Mononuclear cell (primary cell): ENCODE results near the gene MAGI1. TPM values are rescaled to one million over a fixed set of nuclear protein-coding genes. Genes with fewer than 3 reads are reported as not detected.

Experiments used
- H3K27me3 ChIP-seq: 2 replicates; pipeline ENCODE4 v1.6.0; 2011; ENCODE audit warnings: low read length, control low read depth; ENCODE audit not compliant: insufficient read depth
- H3K4me1 ChIP-seq: 2 replicates; pipeline ENCODE4 v1.5.1; 2011; ENCODE audit warnings: mild to moderate bottlenecking, low read length, control low read depth; ENCODE audit not compliant: insufficient read depth
- H3K4me3 ChIP-seq: 2 replicates; pipeline ENCODE4 v1.5.1; 2011; ENCODE audit warnings: mild to moderate bottlenecking, low read length, moderate library complexity
- H3K9me3 ChIP-seq: 2 replicates; pipeline ENCODE4 v1.5.1; 2011; ENCODE audit warnings: low read depth, mild to moderate bottlenecking, control low read depth, low read length
- total RNA-seq: library from RNA; depleted of rRNA; stranded (reverse); fragments of >200 nt; gene quantifications from one replicate; pipeline ENCODE4 v1.2.3, GENCODE V29; 2012

Gene MAGI1
- total RNA-seq, 1 donor, result not detected

DNA sequence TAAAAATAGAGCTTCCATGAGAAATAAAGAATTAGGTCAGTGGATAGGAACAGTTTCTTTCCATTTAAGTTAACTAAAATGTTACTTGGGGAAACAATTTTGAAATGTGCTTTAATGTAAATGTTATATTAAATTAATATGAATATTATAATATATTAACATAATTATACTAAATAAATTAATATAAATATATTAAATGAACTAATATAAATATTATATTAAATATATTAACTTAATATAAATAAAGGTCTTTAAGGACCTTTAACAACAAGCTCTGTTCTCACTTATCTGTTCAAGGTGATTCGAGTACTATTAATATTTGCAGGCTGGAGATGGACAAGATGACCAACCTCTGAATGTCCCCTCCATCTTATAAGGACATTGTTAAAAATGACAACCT lies 100.6 kb downstream of the MAGI1 start:
- no peaks in the 10 kb centered on the region for H3K4me1 ChIP-seq
- no peak overlapping the region for H3K4me3 ChIP-seq
- no peaks in the 10 kb centered on the region for H3K27me3 ChIP-seq
- H3K9me3 ChIP-seq, result no peaks in the 10 kb centered on the region

DNA sequence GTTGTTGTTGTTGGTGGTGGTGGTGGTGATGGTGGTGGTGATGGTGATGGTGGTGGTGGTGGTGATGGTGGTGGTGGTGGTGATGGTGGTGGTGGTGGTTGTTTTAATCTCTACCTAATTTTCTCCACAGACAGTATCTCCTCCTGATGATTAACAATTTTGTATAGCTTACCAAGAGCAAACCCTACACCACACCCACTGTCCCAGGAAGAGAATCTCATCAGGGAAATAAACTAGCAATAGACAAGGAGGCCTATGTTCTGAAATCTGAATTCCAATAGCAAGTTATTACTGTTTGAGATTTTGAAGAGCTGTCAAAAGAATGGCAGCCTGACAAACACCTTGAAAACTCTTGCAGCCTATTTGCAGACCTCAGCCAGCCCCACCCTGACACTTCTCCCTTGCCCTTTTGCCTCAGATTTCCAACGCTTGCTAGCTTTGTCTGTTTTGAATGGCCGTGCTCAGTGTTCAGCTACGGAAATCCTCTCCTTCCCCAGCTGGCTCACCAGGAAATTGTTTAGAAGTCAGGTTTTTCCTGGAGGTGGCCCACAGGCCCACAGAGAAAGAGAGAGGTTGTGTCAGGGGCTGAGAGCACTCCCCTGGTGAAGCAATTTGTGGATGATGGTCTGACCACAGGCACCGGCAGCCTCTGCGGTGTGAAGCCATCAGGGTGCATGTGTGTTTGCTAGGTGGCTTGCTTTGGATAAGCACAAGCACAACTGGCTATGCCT lies 101.6 kb downstream of the MAGI1 start:
- H3K4me3 ChIP-seq, result no peak overlapping the region
- H3K4me1 ChIP-seq, result no peaks in the 10 kb centered on the region
- no peaks in the 10 kb centered on the region for H3K27me3 ChIP-seq
- no peaks in the 10 kb centered on the region for H3K9me3 ChIP-seq

DNA sequence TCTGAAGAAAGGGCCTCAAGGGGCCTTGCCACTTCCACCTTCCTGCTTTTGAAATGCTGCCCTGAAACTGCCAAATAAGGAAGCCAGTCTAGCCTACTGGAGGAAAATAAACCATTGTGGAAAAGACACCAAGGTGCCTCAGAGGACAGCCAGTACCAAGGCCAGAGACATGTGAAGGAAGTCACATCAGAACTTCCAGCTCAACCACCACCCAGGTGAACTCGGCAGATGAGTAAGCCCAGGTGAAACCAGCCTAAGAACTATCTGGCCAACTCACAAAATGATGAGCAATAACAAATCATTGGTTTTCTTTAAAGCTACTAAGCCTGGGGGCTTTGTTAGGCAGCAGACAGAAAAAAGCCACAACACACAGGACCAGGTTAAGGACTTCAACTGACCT lies 103.0 kb downstream of the MAGI1 start:
- no peaks in the 10 kb centered on the region for H3K27me3 ChIP-seq

DNA sequence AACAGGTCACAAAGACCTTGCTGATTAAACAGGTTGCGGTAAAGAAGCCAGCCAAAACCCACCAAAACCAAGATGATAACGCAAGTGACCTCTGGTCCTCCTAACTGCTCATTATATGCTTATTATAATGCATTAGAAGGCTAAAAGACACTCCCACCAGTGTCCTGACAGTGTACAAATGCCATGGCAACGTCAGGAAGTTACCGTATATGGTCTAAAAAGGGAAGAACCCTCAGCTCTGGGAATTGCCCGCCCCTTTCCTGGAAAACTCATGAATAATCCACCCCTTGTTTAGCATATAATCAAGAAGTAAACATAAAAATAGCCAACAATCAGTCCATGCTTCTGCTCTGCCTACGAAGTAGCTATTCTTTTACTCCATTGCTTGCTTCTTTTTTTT lies 108.1 kb downstream of the MAGI1 start:
- Histone ChIP-seq H3K4me3 (no peak overlapping the region), H3K27me3 (no peaks in the 10 kb centered on the region), H3K4me1 (no peaks in the 10 kb centered on the region), H3K9me3 (no peaks in the 10 kb centered on the region)

More for the DNA sequence above, 103.0 kb downstream of the MAGI1 start:
- no peak overlapping the region for H3K4me3 ChIP-seq
- no peaks in the 10 kb centered on the region for H3K4me1 ChIP-seq
- no peaks in the 10 kb centered on the region for H3K9me3 ChIP-seq

DNA sequence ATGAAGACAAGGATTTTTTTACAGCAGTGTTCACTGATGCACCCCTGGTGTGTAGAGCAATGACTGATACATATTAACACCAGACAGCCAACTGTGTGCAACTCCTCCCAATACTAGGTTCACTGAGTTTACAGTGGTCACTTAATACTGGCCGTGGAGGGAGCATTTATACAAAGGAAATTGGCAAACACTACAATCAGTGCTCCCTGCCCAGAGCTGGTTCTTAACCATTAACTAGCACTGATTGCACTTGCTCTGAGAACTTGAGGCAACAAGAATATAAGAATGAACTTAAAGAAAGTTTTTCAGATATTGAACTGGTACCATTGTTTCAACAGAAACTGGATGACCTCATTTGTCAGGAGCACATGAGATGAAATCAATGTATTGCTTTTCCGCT lies 110.6 kb downstream of the MAGI1 start:
- Histone ChIP-seq H3K4me3 (no peak overlapping the region), H3K9me3 (no peaks in the 10 kb centered on the region), H3K4me1 (no peaks in the 10 kb centered on the region), H3K27me3 (no peaks in the 10 kb centered on the region)

DNA sequence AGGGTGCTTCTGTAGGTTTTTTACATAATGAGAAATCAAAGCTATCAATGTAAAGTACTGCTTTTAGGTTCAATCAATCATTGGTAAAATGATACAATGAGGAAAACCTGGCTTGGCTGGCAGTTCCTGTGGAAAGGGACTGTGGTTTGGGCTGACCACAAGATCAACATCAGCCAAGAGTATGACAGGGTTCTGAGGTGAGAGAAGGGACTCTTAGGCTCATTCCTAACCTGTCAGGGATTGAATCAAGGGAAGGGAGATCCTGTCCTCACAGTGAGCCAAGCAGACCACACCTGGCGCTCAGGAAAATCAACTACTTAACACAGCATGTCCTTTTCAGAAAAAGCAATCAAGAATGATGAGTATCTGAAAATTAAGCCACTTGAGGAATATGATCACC lies 111.1 kb downstream of the MAGI1 start:
- no peaks in the 10 kb centered on the region for H3K4me1 ChIP-seq
- H3K27me3 ChIP-seq, result no peaks in the 10 kb centered on the region
- no peaks in the 10 kb centered on the region for H3K9me3 ChIP-seq
- no peak overlapping the region for H3K4me3 ChIP-seq

DNA sequence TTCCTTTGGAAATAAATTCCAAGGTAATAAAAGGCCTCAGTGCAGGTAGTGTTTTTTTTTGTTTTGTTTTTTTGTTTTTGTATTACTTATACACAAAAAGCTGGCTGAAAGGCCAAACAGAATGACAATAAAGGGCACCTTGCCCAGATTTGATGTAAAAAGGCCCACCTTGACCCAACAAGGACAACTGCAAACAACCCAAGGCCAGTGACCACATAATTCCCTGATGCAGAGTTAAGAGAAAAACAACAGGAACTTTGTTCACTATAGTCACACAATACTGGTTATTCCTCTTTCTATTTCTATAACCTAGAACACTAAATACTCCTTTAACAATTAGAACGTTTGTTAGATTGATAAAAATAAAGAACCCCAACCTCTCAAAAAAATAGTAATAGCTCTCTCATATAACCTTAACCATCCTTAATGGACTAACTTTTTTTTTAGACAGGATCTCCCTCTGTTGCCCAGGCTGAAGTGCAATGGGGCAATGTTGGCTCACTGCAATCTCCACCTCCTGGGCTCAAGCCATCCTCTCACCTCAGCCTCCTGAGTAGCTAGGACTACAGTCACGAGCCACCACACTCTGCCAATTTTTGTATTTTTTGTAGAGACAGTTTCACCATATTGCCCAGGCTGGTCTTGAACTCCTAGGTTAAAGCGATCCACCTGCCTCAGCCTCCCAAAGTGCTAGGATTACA lies 113.3 kb downstream of the MAGI1 start:
- no peaks in the 10 kb centered on the region for H3K27me3 ChIP-seq

DNA sequence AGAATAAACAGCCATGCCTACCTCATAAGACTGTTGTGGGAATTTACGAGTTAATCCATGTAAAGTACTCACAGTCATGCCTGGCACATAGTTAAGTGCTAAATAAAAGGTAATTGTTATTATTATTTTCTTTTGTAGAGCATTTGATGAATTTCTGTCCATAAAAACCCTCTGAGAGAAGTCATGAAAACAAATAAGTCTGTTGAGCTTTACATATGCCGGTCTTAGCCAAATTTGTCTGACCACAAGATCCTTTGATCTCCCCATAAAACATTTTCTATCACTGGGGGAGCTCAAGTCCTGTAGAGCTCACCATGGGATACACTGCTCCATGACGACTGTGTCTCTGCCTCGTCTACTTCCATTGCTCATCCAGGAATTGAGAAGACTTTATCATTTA lies 114.0 kb downstream of the MAGI1 start:
- H3K4me3 ChIP-seq, result no peak overlapping the region
- H3K4me1 ChIP-seq, result no peaks in the 10 kb centered on the region
- H3K27me3 ChIP-seq, result no peaks in the 10 kb centered on the region
- no peaks in the 10 kb centered on the region for H3K9me3 ChIP-seq

More for the DNA sequence above, 113.3 kb downstream of the MAGI1 start:
- Histone ChIP-seq H3K9me3 (no peaks in the 10 kb centered on the region), H3K4me1 (no peaks in the 10 kb centered on the region), H3K4me3 (no peak overlapping the region)

DNA sequence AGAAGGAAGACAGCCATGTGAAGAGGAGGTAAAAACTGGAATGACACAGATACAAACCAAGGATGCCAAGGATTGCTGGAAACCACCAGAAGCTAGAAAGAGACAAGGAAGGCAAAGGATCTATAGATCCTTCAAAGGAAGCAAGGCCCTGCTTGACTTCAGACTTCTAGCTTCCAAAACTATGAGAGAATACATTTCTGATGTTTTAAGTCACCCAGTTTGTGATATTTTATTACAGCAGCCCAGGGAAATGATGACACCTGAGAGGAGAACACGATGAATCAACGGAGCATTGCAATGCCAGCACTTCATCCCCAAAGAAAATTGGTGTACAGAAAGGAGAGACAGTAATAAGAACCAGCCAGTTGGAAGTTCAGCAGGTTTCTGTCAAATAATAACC lies 116.3 kb downstream of the MAGI1 start:
- H3K27me3 ChIP-seq, result no peaks in the 10 kb centered on the region
- H3K4me1 ChIP-seq, result no peaks in the 10 kb centered on the region
- H3K4me3 ChIP-seq, result no peak overlapping the region
- no peaks in the 10 kb centered on the region for H3K9me3 ChIP-seq

DNA sequence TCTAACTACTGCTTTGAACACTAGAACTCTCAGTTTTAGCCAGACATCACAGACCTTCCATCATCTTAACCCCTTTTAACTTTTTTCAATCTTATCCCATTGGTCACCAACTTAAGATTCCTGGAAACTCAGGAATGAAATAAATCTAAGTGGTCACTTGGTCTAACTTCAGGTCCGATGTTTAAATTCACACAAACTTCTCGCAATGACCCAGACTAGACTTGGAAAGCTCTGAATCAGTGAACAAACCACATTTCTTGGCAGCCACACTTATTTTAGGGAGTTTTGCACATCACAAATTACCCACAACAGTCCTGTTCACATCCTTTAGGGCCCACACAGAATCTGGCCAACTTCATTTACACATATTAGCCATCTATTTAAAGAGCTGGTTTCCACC lies 118.9 kb downstream of the MAGI1 start:
- H3K9me3 ChIP-seq, result no peaks in the 10 kb centered on the region
- no peak overlapping the region for H3K4me3 ChIP-seq
- no peaks in the 10 kb centered on the region for H3K4me1 ChIP-seq
- no peaks in the 10 kb centered on the region for H3K27me3 ChIP-seq

DNA sequence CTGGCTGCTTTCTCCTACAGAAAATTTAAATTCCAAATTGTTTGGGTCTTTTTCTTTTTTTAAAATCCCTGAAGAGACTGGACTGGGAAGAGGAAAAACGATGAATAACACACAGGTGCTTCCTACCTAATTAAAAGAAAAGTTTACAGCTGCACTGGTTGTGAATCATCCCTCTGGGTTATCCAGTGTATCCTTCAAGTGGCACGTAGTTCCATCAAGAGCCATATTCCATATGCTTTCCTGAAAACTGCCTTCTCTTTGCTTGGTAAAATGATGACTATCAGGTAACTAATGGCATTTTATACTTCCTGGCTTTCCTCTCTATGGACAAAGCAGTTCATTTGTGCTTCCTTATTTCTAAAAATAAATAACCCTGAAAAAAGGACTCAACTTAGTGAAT lies 123.2 kb downstream of the MAGI1 start:
- no peaks in the 10 kb centered on the region for H3K27me3 ChIP-seq
- H3K4me3 ChIP-seq, result no peak overlapping the region
- no peaks in the 10 kb centered on the region for H3K9me3 ChIP-seq
- no peaks in the 10 kb centered on the region for H3K4me1 ChIP-seq

DNA sequence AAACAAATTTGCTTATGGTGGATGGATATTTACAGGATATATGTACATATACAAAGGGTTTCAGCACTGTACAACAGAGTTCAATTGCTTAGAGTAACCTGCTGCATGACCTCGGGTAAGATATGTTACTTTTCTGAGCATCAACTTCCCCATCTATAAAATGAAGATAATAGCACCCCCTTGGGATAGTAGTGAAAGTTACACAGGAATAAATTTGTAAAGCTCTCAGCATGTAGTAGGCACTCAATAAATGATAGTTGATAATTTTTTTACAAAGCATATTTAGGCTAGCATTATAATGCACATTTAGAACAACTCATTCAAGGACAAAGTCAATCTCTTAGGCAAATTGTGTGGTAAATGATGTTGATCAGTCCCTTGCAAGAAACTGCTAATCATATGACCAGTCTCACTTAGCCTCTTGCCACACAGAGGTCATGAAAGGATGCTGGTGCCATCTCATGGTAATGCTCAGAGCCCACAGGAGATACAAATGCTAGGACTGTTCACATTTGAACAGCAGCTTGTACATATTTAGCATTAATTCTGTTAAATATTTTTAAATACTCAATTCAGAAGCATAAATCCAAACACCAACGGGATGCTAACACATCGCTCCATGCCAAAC lies 123.9 kb downstream of the MAGI1 start:
- no peaks in the 10 kb centered on the region for H3K4me1 ChIP-seq
- no peaks in the 10 kb centered on the region for H3K9me3 ChIP-seq
- H3K27me3 ChIP-seq, result no peaks in the 10 kb centered on the region
- H3K4me3 ChIP-seq, result no peak overlapping the region

DNA sequence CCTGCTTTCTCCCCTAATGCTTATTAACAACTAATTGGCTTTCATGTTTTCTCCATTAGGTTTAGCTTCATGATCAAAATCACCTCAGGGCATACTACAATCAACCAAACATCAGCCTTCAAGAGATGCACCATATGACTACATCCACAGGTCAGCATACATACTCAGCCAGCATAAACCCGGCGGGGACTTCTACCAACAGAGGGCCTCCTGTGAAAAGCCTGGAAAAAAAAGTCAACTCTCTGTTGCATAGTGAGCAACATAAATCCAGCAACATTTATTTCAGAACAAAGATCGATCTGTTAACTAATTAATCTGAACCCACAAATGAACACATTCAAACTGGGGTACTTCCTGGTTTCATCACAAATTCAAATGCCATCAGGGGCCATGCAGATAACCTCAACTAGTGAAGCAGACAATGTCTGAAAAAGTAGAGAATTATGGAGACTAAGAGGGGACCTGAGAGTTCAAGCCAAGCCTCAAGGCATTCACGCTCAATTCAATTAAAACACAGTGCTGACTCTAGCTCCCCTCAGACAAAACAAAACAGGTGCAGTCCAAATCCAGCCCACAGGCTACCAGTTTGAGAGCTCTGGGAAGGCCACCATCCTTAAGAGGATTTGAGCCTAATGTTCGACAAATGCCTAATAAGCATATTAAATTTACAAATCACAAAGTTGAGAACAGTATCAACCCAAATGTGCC lies 124.5 kb downstream of the MAGI1 start:
- no peak overlapping the region for H3K4me3 ChIP-seq
- H3K27me3 ChIP-seq, result no peaks in the 10 kb centered on the region
- no peaks in the 10 kb centered on the region for H3K9me3 ChIP-seq
- no peaks in the 10 kb centered on the region for H3K4me1 ChIP-seq

DNA sequence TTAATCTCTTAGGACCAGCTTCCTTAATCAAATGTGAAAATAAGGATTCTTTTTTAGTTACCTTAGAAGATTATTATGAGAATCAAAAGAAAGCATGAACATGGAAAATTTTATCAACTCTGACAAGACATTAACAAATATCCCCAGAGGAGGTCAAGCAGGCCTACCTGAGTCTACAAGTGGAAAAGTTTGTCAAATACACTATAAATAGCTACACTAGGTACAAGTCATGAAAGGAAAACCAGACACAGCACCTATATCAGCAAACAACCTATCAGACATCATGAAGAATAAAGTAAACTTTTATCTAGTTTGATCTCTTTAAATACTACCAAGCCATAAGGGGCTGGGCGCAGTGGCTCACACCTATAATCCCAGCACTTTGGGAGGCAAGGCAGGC lies 126.1 kb downstream of the MAGI1 start:
- H3K9me3 ChIP-seq, result no peaks in the 10 kb centered on the region
- no peaks in the 10 kb centered on the region for H3K4me1 ChIP-seq
- no peaks in the 10 kb centered on the region for H3K27me3 ChIP-seq
- H3K4me3 ChIP-seq, result no peak overlapping the region

DNA sequence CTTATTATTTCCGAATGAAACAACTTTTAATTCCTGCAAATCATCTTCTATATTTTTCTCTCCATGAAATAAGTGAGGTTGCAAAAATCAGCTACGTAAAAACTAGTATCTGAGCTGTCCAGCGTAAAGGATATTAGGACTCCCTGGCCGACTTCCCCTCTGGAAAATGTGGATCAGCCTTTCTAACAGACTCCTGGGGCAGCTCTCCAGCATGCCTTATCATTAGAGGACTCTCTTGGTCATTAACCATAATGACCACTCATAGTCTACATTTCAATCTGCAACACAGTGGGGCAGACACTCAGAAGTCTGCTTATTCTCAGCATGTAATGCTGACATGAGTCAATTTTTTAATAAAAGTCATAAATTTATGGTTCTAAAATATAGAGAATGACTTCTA lies 130.1 kb downstream of the MAGI1 start:
- Histone ChIP-seq H3K27me3 (no peaks in the 10 kb centered on the region), H3K4me1 (no peaks in the 10 kb centered on the region), H3K9me3 (no peaks in the 10 kb centered on the region), H3K4me3 (no peak overlapping the region)
